Bone marrow (tissue), 2 donors: ENCODE data around the gene NGB.

Source experiments
- DNase-seq, 2 donors: peaks; one replicate each; lab custom pipeline; 2025; lab: John Stamatoyannopoulos, UW

Gene NGB

GRCh38 chr14:77264466-77265186, 6.4 kb downstream of the NGB start:
- no peak for DNase-seq

- DNase-seq: no peak
Observed at GRCh38 chr14:77260631-77261030, 10.4 kb downstream of the NGB start.

DNA sequence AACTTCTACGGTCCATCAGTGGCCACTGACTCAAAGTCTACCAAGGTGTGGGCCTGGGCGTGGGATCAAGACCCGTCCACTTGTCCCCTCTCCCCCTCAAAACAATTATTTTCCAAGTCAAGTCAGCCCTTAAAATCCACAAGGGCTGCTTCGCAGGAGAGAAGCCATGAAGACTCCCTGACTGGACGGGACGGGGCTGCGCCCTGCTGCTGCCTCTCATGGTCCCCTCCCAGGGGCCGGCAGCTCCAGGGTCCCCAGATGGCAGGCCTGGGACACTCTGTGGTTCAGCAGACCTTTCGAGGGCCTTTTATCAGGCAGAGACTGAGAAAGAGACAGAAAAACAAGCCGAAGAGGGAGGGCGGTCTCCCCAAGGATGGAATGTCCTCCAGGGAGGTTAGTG, 10.8 kb downstream of the NGB start:
- no peak for DNase-seq

- DNase-seq: no peak
Observed at GRCh38 chr14:77259025-77259715, 11.8 kb downstream of the NGB start.

DNA sequence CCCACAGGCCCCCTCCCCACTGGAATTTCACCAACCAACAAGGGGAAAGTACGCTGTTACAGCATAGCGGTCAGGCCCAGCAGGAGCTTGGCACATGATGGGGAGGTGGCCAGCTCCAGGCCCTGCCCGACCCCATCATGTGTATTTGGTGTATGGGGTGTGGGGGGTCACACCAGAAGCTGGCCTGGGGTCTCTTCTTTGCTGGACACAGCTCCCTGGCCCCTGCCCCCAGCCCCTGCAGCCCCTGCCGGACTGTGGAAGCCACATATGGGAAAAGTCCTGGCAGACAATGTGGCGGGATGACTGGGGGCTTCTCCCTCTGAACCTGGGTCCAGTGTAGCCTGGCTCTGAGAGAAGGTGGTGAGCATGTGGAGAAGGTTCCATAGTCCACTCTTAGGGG, 12.4 kb downstream of the NGB start:
- no peak for DNase-seq

GRCh38 chr14:77257700-77258099, 13.3 kb downstream of the NGB start:
- no peak for DNase-seq

DNA sequence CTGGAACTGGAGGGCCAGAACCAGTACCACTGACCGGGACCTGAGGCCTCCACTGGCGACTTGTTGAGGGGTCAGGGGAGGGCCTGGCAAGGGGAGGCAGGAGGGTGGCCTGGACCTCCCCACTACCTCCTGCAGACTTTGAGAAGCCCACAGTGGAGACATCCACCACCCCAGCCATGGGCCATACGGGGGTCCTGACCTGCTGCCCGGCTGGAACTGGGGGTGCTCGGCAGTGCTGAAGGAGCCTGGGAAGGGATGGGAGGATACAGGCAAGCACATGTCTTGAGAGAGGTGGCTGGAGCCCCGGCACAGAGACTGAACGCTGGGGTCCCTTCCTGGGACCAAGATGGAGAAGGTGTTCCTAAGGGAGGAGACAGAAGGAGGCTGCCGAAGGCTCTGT, 14.3 kb downstream of the NGB start:
- no peak for DNase-seq

DNA sequence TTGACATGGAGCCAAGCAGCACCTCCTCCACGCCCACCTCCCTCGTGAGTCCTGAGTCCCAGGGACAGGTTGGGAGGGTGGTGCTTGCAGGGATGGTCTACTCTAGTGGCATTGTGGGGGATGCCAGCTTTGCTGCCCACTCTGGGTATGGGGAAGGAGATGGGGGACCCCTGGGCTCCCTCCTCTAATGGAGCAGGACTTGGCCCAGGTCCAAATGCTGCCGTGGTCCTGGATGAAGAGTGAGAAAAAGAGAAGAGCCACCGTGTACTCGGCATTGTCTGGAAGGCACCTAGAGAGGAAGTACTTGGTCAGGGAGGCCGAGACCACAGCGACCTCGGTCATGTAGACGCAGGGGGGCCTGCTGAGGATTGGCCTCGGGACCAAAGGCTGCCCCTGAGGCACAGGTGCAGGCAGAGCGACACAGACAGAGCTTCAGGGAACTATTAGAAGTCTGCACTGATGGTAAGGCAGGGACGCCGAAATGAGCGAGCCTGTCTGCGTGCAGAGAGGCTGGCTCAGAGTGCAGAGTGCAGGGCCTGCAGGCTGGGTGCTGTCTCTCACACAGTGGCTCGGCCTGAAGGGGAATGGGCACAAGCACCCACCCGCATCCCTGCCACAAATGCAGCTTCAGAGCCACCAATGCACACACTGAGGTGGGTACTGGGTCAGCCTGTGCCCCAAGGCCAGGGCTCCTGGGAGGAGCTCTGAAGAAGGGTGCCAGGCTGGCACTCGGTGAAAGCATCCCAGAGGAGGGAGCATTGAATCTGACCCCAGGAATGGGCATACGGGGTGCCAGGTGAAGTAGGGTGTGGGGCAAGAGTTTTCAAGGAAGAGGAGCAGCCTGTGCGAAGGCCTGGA, 17.4 kb downstream of the NGB start:
- no peak for DNase-seq

DNA sequence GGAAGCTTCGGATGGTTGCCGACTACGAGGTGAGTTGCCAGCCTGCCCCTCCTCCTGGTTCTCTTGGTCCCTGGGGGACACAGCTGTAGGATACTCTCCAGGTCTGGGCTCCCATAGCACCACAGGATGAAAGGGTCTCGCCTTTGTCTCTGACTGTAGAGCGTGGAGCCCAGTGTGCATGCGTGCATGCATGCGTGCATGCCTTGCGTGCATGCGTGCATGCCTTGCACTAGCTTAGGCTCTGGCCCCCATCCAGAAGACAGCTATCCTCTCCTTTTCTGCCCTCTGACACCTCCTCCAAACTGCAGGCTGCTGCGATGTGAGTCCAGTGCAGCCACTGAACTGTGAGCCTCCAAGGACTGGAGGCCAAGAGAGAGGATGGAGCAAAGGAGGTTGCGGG, 19.1 kb downstream of the NGB start:
- DNase-seq: no peak

GRCh38 chr14:77250927-77251326, 20.1 kb downstream of the NGB start:
- no peak for DNase-seq

- DNase-seq: no peak
Observed at GRCh38 chr14:77249286-77249685, 21.7 kb downstream of the NGB start.

GRCh38 chr14:77248666-77249065, 22.3 kb downstream of the NGB start:
- DNase-seq: no peak

- no peak for DNase-seq
Observed at GRCh38 chr14:77246784-77247183, 24.2 kb downstream of the NGB start.

DNA sequence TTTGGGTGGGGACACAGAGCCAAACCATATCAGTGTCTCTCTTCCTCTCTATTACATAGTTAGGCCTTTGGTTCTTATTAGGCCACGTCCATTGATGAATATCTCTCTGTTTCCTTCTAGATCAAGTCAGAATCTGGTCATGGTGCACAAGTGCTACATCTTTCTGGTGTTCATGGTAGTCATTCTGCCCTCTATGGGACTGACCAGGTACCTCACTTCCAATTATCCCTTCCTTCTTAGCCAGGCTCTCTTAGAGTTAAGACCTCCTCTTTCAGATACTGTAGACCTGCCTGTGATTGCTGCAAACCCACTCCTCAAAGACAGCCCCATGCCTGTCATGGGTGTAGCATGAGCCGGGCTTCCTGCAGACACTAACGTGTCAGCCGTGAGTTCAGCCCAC, 25.2 kb downstream of the NGB start:
- no peak for DNase-seq

DNA sequence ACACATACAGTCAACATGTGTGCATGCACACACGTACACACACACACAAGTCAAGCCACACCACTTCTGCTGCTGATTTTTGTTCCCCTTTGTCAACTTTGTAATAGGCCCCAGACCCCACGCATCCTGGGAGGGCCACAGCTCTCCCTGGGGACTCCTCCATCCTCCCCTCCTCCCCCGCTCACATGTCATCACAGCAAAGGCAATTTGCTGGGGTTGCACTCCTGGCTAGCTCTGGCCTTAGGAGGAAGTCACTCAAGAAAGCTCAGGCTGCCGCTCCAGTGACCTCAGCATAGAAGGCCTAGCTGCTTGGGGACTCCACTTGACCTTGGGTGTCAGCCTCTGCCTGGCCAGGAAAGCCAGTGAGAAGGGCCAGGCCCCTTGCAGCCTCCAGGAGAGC, 27.2 kb downstream of the NGB start:
- DNase-seq: no peak

- DNase-seq: no peak
Observed at GRCh38 chr14:77242752-77243151, 28.3 kb downstream of the NGB start.

DNA sequence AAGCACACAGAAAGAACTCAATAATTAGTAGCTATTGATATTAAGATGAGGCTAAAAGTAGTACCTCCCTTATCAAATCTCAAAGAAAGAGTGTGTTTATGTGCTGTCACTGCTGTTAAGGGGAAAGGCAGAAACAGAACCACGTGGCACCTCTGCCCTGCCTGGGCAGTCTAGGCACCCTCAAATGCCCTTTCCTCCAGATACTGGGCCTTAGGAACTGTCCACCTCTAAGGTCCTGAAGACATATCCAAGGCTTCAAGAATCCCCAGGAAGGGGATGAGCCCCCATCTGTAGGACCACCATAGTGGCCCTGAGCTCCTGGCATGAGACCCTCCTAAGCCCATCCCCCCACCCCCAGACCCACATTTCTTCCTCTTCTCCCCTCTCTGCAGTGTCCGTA, 29.1 kb downstream of the NGB start:
- DNase-seq: no peak

GRCh38 chr14:77240336-77240915, 30.6 kb downstream of the NGB start:
- no peak for DNase-seq

- no peak for DNase-seq
Observed at GRCh38 chr14:77239412-77239811, 31.6 kb downstream of the NGB start.

DNA sequence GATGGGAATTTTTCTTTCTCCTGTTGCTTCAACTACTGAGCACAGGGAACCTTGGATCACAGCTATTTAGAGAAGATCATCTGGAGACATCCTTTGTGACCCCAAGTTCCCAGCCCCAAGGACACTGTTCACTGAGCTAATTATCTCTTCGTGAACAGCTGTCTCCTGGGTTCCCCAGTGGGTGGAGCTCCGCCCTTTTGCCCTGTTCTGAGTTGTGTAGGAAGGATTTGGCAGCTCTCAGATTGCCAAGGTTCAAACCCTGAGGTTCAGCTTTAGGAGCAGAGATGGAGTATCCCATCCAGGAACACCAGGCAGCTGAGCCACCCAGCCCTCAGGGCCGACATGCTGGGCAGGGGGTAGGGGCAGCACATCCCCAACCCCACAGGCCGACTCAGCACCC, 32.0 kb downstream of the NGB start:
- no peak for DNase-seq

- no peak for DNase-seq
Observed at GRCh38 chr14:77238356-77238755, 32.6 kb downstream of the NGB start.

DNA sequence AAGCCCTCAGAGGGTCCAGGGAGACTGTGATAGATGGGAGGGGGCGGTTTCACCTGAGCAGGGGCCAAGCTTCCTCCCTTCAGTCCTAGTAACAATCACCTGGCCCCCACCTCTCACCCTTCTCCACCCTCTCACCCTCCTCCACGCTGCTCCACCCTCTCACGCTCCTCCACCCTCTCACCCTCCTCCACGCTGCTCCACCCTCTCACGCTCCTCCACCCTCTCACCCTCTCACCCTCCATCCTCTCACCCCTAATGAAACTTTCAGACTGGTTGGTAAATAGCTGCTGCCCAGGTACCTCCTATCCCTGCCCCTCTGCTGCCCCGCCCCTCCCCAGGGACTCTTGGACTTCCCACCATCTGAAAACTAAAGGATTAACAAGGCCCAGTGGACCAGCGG, 34.2 kb downstream of the NGB start:
- no peak for DNase-seq

GRCh38 chr14:77231721-77232120, 39.3 kb downstream of the NGB start:
- no peak for DNase-seq
